ENCODE results near the gene HJV. TPM values are rescaled to one million over a fixed set of nuclear protein-coding genes. Genes with fewer than 3 reads are reported as not detected.
A peak's percentile ranks its signal among the peaks of the same experiment; 100 is the strongest.

Gene HJV
- total RNA-seq, 1 experiment from 2014 or later: not detected

DNA sequence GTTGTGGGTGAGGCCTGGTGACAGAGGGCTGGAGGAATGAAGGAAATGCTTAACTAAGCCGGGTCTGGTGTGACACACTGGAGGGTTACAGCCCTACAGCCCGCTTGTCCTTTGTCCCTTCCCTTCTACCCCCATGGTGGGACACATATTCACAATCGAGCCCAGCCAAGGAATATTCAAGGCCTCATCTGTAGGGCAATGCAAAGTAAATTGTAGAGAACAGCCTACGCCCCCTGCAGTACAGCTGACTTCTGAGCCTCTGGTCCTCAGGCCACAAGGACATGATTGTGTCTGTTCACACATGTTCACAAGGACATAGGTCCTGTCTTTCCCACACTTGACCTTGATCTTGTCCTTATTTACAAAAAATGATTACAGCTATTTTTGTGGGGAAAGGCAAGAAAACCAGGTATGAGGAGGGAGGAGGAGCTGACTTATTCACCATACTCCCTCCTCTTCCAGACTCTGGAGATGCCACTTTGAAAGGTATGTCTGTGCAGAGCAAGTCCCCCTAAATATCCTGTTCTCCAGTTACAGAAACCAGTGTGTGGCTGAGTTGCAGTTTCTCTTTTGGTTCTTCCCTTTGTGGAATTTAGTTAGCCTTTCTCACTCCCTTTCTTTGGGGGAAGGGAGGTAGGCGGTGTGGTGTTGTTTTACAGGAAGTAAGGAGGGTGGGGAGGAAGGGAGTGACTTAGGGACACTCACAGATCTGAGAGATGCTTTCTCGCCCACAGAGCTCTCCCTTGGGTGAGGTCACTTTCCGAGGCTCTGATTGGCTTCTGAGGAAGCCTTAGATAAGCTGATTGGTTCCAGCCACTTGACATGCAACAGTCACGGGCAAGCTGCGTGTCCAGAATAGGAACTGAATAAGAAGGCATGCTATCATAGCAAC is 42.4 kb downstream of the HJV start:
- intact Hi-C loops (cut with micrococcal nuclease; ENCODE audit: unreplicated experiment): loop anchor here (5.0 kb wide), 1 partner anchor 33 kb away; no protein-coding TSS in a partner anchor
- Histone ChIP-seq H3K4me1 (ENCODE audit: control insufficient read depth, insufficient read depth, low read length) (0 out of 2 replicates have a peak, but pooled peaks cover 4% of the 10 kb centered on the region), H3K4me3 (ENCODE audit: low read depth in 2 of 2, low read length in 2 of 2) (no peak overlapping the region), H3K9me3 (ENCODE audit: control insufficient read depth, insufficient read depth, low read depth, low read length) (no peaks in the 10 kb centered on the region), H3K27me3 (ENCODE audit: control insufficient read depth, insufficient read depth, low read length) (no peaks in the 10 kb centered on the region), H3K36me3 (ENCODE audit: control insufficient read depth, insufficient read depth, low read length) (no peaks in the 10 kb centered on the region), H3K27ac (ENCODE audit: low read length) (no peak overlapping the region)
- TF ChIP-seq SIN3A (IDR thresholded peaks at IDR 0.05; ENCODE audit: borderline replicate concordance, insufficient read depth, low read depth, low read length): no peak
- no peak for TF ChIP-seq POLR2AphosphoS5 (IDR thresholded peaks at IDR 0.05; ENCODE audit: low read depth, low read length)
- TF ChIP-seq, protein P1, sequence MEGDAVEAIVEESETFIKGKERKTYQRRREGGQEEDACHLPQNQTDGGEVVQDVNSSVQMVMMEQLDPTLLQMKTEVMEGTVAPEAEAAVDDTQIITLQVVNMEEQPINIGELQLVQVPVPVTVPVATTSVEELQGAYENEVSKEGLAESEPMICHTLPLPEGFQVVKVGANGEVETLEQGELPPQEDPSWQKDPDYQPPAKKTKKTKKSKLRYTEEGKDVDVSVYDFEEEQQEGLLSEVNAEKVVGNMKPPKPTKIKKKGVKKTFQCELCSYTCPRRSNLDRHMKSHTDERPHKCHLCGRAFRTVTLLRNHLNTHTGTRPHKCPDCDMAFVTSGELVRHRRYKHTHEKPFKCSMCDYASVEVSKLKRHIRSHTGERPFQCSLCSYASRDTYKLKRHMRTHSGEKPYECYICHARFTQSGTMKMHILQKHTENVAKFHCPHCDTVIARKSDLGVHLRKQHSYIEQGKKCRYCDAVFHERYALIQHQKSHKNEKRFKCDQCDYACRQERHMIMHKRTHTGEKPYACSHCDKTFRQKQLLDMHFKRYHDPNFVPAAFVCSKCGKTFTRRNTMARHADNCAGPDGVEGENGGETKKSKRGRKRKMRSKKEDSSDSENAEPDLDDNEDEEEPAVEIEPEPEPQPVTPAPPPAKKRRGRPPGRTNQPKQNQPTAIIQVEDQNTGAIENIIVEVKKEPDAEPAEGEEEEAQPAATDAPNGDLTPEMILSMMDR (IDR thresholded peaks at IDR 0.05): peak; percentile 26
- in situ Hi-C loops (cut with HindIII; ENCODE audit: low pct_unique_long_range_greater_than_20kb, low sequenced_read_pairs): no loop called here
- BruUV-seq (replicated peaks): no TSS peak
- ATAC-seq (no peak), DNase-seq (ENCODE audit: low read depth, low spot score) (no peak)
- POLR2A ChIA-PET: interaction anchor here (0.5 to 0.6 kb wide), 3 partner anchors 18 to 110 kb away, joined by 3 to 4 read pairs (median 3); no protein-coding TSS in a partner anchor
- CTCF ChIA-PET: interaction anchor here (0.7 kb wide), 1 partner anchor 53 kb away, joined by 3 read pairs; no protein-coding TSS in a partner anchor

- TF ChIP-seq, protein P1 (IDR thresholded peaks at IDR 0.05): no peak
- TF ChIP-seq POLR2AphosphoS5 (IDR thresholded peaks at IDR 0.05; ENCODE audit: low read depth, low read length) (no peak), TCF7L2 (IDR thresholded peaks at IDR 0.05; ENCODE audit: low read depth, low read length) (no peak), SIN3A (IDR thresholded peaks at IDR 0.05; ENCODE audit: borderline replicate concordance, insufficient read depth, low read depth, low read length) (no peak)
- TF ChIP-seq, protein P2, sequence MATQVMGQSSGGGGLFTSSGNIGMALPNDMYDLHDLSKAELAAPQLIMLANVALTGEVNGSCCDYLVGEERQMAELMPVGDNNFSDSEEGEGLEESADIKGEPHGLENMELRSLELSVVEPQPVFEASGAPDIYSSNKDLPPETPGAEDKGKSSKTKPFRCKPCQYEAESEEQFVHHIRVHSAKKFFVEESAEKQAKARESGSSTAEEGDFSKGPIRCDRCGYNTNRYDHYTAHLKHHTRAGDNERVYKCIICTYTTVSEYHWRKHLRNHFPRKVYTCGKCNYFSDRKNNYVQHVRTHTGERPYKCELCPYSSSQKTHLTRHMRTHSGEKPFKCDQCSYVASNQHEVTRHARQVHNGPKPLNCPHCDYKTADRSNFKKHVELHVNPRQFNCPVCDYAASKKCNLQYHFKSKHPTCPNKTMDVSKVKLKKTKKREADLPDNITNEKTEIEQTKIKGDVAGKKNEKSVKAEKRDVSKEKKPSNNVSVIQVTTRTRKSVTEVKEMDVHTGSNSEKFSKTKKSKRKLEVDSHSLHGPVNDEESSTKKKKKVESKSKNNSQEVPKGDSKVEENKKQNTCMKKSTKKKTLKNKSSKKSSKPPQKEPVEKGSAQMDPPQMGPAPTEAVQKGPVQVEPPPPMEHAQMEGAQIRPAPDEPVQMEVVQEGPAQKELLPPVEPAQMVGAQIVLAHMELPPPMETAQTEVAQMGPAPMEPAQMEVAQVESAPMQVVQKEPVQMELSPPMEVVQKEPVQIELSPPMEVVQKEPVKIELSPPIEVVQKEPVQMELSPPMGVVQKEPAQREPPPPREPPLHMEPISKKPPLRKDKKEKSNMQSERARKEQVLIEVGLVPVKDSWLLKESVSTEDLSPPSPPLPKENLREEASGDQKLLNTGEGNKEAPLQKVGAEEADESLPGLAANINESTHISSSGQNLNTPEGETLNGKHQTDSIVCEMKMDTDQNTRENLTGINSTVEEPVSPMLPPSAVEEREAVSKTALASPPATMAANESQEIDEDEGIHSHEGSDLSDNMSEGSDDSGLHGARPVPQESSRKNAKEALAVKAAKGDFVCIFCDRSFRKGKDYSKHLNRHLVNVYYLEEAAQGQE (IDR thresholded peaks at IDR 0.05; ENCODE audit: insufficient read depth in 1 of 2, low read depth in 2 of 2, low read length in 1 of 2): no peak
- in situ Hi-C loops (cut with HindIII; ENCODE audit: low pct_unique_long_range_greater_than_20kb, low sequenced_read_pairs) (no loop called here), intact Hi-C loops (cut with micrococcal nuclease; ENCODE audit: unreplicated experiment) (loop anchor here (5.0 kb wide), 1 partner anchor 34 kb away; no protein-coding TSS in a partner anchor)
- no peak overlapping the region for H3K4me3 ChIP-seq (ENCODE audit: low read depth in 2 of 2, low read length in 2 of 2)
- ATAC-seq: no peak
- no peaks in the 10 kb centered on the region for H3K9me3 ChIP-seq (ENCODE audit: control insufficient read depth, insufficient read depth, low read depth, low read length)
- CTCF ChIA-PET: interaction anchor here (0.7 to 1.4 kb wide), 2 partner anchors 16 to 54 kb away, joined by 3 to 10 read pairs; no protein-coding TSS in a partner anchor
- no peaks in the 10 kb centered on the region for H3K36me3 ChIP-seq (ENCODE audit: control insufficient read depth, insufficient read depth, low read length)
- H3K27me3 ChIP-seq (ENCODE audit: control insufficient read depth, insufficient read depth, low read length): no peaks in the 10 kb centered on the region
- no TSS peak for BruUV-seq (replicated peaks)
- no peak overlapping the region for H3K27ac ChIP-seq (ENCODE audit: low read length)
- no peak for DNase-seq (ENCODE audit: low read depth, low spot score)
- POLR2A ChIA-PET: interaction anchor here (0.5 kb wide), 1 partner anchor 59 kb away, joined by 3 read pairs; no protein-coding TSS in a partner anchor
- H3K4me1 ChIP-seq (ENCODE audit: control insufficient read depth, insufficient read depth, low read length): 0 out of 2 replicates have a peak, but pooled peaks cover 4% of the 10 kb centered on the region
Observed at GRCh38 chr1:145978471-145978853, 43.1 kb downstream of the HJV start.

All from Panc1 (cell line).